ENCODE measurements around the gene FAM107A. TPM values are rescaled to one million over a fixed set of nuclear protein-coding genes. Genes with fewer than 3 reads are reported as not detected.

The FAM107A gene
- total and polyA plus RNA-seq, 7 donors: 10.8 to 24.0 (median 18.4) TPM

DNA sequence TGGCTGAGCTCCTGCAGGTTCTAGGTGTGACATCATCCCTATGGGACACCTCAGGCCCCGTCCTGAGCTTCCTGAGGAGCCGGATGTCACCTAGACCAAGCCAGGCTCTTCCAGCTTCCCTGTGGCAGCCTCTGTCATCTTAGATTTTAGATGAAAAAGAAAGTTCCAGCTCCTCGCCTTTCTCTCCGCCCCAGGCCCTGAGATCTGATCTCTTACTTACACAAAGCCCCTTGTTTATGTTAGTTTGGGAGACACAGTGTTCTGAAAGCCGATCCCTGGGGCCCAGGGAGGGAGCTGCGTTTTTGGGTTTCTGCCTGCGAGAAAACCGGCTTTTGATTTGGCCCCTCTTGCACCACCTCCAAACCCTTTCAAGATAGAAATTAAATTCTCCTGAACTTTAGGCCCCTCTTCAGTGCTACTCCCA lies 40.2 kb upstream of the FAM107A start:
- TF ChIP-seq, protein P1, sequence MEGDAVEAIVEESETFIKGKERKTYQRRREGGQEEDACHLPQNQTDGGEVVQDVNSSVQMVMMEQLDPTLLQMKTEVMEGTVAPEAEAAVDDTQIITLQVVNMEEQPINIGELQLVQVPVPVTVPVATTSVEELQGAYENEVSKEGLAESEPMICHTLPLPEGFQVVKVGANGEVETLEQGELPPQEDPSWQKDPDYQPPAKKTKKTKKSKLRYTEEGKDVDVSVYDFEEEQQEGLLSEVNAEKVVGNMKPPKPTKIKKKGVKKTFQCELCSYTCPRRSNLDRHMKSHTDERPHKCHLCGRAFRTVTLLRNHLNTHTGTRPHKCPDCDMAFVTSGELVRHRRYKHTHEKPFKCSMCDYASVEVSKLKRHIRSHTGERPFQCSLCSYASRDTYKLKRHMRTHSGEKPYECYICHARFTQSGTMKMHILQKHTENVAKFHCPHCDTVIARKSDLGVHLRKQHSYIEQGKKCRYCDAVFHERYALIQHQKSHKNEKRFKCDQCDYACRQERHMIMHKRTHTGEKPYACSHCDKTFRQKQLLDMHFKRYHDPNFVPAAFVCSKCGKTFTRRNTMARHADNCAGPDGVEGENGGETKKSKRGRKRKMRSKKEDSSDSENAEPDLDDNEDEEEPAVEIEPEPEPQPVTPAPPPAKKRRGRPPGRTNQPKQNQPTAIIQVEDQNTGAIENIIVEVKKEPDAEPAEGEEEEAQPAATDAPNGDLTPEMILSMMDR (IDR thresholded peaks at IDR 0.05): no peak
- H3K9me3 ChIP-seq: no peaks in the 10 kb centered on the region
- no peak overlapping the region for H3K4me3 ChIP-seq
- no peaks in the 10 kb centered on the region for H3K27me3 ChIP-seq (ENCODE audit: insufficient read depth in 3 of 3, low read length in 2 of 3)
- peak; percentile 42 to 81 for DNase-seq
- WGBS, 3 donors: 40 to 48% (median 43%) methylated on average over 8 of the region's 8 CpGs
- peaks cover 4% of the 10 kb centered on the region for H3K4me1 ChIP-seq
- no peaks in the 10 kb centered on the region for H3K36me3 ChIP-seq (ENCODE audit: insufficient read depth in 1 of 2, low read depth in 1 of 2)
- H3K27ac ChIP-seq: no peak overlapping the region
- intact Hi-C loops (cut with DNase I): no loop called here
- ATAC-seq: peak in 1 of 4 donors; percentile 81

DNA sequence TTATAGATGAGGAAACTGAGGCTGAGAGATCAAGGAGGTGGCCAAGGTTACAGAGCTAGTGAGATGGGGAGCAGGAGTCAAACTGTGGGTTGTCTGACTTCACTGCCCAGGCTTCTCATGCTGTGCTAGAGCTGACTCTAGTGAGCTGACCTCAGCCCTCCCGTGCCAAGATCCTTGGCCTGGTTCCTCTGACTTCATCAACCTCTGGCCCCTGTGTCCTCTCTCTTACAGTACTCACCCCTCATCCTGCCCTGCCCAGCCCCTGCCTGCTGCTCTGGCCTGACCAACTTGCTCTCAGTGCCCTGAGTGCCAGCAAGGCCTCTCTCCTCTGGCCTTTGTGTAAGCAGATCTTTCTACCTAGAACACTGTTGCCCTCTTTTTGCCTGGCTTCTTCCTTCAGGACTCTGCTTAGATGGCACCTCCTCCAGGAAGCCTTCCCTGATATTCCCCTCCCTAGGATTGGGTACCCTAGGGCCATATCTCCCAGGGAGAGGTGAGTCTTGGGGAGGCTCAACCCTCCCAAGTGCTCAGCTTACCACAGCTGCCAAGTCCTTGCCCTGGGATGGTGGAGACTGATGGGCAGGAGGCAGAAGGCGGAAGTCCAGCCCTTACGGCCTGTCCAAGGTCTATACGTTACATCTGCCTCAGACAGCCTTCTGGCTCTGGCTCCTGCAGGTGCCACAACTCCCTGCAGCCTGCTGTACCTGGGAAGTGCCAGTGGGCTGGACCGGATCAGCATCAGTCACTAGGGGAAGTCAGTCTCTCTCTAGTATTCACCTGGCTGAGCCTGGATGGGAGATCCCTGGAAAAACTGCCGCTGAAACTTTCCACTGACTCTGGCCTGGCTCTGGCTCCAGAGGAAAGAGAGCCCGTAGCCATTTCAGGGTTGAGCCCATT lies 36.3 kb upstream of the FAM107A start:
- ATAC-seq (peak in 1 of 4 donors; percentile 22), DNase-seq (no peak)
- intact Hi-C loops (cut with DNase I): no loop called here

DNA sequence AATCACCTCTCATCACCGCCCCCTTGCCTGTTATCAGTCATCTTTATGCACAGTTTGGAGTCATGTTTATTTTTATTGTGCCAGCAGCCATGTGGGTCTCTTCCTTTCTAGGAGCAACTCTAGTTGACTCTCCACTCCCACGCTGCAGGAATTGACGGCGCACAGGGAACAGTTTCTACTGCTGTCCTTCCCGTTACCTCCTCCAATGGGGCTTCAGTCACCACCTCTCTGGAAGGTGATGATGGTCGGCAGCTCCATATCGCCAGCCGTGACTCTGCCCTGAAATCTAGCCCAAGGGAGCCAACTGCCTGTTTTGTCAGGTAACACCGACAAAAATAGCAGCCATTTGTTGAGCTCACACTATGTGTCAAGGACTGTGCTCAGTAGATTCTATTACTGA lies 35.6 kb upstream of the FAM107A start:
- ATAC-seq: peak in 1 of 4 donors; percentile 45
- no peak for DNase-seq
- TF ChIP-seq, protein P1 (IDR thresholded peaks at IDR 0.05): no peak
- H3K36me3 ChIP-seq (ENCODE audit: insufficient read depth in 1 of 2, low read depth in 1 of 2): no peaks in the 10 kb centered on the region
- WGBS, 3 donors: 73 to 80% (median 76%) methylated on average over 9 of the region's 9 CpGs
- H3K27ac ChIP-seq: no peak overlapping the region
- no peaks in the 10 kb centered on the region for H3K9me3 ChIP-seq
- intact Hi-C loops (cut with DNase I): no loop called here
- H3K4me1 ChIP-seq: no peaks in the 10 kb centered on the region
- H3K4me3 ChIP-seq: no peak overlapping the region
- no peaks in the 10 kb centered on the region for H3K27me3 ChIP-seq (ENCODE audit: insufficient read depth in 3 of 3, low read length in 2 of 3)

More for the DNA sequence above, 36.3 kb upstream of the FAM107A start:
- 57 to 70% (median 61%) methylated on average over 7 of the region's 7 CpGs for WGBS, 3 donors
- H3K36me3 ChIP-seq (ENCODE audit: insufficient read depth in 1 of 2, low read depth in 1 of 2): no peaks in the 10 kb centered on the region
- H3K4me1 ChIP-seq: no peaks in the 10 kb centered on the region
- H3K27me3 ChIP-seq (ENCODE audit: insufficient read depth in 3 of 3, low read length in 2 of 3): no peaks in the 10 kb centered on the region
- H3K27ac ChIP-seq: no peak overlapping the region
- TF ChIP-seq, protein P1 (IDR thresholded peaks at IDR 0.05): no peak
- no peak overlapping the region for H3K4me3 ChIP-seq
- no peaks in the 10 kb centered on the region for H3K9me3 ChIP-seq

DNA sequence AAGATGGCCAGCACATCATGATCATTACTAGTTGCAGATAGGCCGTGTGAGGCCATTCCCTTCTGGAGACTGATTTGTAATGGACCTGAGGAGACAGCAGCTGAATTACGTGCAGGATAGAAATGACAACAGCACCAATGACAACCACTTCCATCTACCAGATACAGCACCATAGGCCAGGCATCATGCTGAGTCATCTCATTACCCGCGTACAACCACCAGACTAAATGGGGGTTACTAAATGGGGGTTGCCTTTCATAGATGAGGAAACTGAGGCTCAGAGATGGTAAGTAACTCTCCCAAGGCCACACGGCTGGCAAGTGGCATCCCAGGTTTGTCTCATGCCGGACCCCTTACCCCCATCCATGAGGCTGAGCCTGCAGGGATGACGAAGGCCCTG lies 32.8 kb upstream of the FAM107A start:
- TF ChIP-seq, protein P1 (IDR thresholded peaks at IDR 0.05): no peak
- no peaks in the 10 kb centered on the region for H3K27me3 ChIP-seq (ENCODE audit: insufficient read depth in 3 of 3, low read length in 2 of 3)
- 73 to 82% (median 73%) methylated on average over 7 of the region's 7 CpGs for WGBS, 3 donors
- H3K9me3 ChIP-seq: no peaks in the 10 kb centered on the region
- no peak overlapping the region for H3K4me3 ChIP-seq
- DNase-seq (no peak), ATAC-seq (peak in 1 of 4 donors; percentile 27)
- H3K36me3 ChIP-seq (ENCODE audit: insufficient read depth in 1 of 2, low read depth in 1 of 2): no peaks in the 10 kb centered on the region
- H3K4me1 ChIP-seq: no peaks in the 10 kb centered on the region
- intact Hi-C loops (cut with DNase I): no loop called here
- no peak overlapping the region for H3K27ac ChIP-seq
